ENCODE measurements around the gene GRID1.

GRID1 gene

DNA sequence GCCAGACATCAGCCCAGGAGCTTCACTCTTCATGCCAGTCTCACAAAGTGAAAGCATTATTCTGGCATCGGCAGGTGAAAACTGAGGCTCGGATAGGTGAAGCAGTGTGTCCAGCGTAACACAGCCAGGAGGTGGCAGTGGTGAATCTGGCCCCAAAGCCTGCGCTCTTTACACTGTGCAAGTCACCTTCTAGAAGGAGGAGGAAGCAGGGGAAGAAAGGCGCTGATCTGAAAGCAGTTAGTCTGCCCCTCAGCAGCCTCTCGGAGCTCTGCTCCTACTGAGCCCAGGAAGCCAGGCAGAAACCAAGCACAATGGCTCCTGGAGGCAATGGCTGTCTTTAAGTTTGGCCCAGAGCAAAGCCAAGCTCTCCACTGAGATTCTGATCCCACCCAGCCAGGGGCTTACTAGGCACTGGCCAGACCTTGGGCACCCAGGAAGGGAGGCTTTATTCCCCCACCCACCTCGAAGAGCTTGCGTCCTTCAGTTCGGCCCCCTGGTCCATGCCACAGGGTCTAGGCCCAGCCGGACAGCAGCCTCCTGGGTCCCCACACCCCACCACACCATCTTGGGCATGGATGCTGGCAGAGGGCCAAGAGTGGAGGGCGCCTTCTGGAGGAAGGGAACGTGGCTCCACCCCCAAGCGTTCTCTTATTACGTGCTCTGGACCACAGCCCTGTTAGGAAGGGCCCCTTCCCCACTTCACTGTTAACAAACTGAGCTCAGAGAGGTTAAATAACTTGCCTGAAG is 104.5 kb downstream of the GRID1 start:
- Mint-ChIP-seq H3K4me3 (no peak overlapping the region), H3K27ac (no peak overlapping the region), H3K4me1 (ENCODE audit: low read depth) (no peaks in the 10 kb centered on the region), H3K27me3 (peaks cover 36% of the 10 kb centered on the region), H3K36me3 (ENCODE audit: low read depth) (no peaks in the 10 kb centered on the region), H3K9me3 (no peaks in the 10 kb centered on the region)
- intact Hi-C loops (cut with micrococcal nuclease) = no loop called here

DNA sequence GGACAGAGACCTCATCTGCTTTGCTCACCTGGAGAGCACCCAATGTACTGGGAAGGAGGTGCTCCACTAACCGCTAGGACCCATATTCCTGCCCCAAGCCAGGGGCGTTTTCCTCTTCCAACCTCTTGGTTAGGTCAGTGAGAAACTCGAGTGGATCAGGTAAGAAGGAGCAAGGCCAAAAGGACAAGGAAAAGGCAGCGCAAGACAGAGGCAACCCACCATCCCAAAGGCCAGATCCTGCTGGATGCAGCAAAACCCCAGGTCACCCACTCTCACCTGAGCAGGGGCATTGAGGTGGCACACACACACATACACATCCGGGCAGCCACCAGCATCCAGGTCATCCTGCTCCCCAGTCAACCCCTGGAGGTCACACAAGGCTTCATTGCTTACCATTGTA is 105.1 kb downstream of the GRID1 start:
- peaks cover 36% of the 10 kb centered on the region for H3K27me3 Mint-ChIP-seq
- no peaks in the 10 kb centered on the region for H3K36me3 Mint-ChIP-seq (ENCODE audit: low read depth)
- H3K4me3 Mint-ChIP-seq = no peak overlapping the region
- H3K4me1 Mint-ChIP-seq (ENCODE audit: low read depth) = no peaks in the 10 kb centered on the region
- no peak overlapping the region for H3K27ac Mint-ChIP-seq
- H3K9me3 Mint-ChIP-seq = no peaks in the 10 kb centered on the region
- intact Hi-C loops (cut with micrococcal nuclease) = no loop called here

DNA sequence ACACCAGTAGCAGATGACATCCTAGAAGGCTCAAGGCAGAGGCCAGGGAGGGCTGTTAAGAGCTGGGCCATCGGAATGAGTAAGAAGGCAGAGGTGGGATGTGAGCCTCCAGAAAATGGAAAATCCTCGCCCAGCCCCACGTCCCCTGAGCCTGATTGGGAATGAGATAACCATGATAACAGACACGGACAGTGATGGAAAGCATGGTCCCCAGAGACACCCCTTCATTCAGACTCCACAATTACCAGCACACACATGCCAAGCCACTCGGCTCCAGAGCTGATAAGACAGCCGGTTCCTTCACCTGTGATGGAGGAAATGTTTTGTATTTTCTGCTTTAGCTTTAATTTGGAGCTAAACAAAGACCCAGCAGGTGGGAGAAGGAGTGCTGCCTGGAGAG is 106.0 kb downstream of the GRID1 start:
- Mint-ChIP-seq H3K9me3 (no peaks in the 10 kb centered on the region), H3K27me3 (peaks cover 36% of the 10 kb centered on the region), H3K4me1 (ENCODE audit: low read depth) (no peaks in the 10 kb centered on the region), H3K27ac (no peak overlapping the region), H3K4me3 (no peak overlapping the region), H3K36me3 (ENCODE audit: low read depth) (no peaks in the 10 kb centered on the region)
- intact Hi-C loops (cut with micrococcal nuclease) = no loop called here

DNA sequence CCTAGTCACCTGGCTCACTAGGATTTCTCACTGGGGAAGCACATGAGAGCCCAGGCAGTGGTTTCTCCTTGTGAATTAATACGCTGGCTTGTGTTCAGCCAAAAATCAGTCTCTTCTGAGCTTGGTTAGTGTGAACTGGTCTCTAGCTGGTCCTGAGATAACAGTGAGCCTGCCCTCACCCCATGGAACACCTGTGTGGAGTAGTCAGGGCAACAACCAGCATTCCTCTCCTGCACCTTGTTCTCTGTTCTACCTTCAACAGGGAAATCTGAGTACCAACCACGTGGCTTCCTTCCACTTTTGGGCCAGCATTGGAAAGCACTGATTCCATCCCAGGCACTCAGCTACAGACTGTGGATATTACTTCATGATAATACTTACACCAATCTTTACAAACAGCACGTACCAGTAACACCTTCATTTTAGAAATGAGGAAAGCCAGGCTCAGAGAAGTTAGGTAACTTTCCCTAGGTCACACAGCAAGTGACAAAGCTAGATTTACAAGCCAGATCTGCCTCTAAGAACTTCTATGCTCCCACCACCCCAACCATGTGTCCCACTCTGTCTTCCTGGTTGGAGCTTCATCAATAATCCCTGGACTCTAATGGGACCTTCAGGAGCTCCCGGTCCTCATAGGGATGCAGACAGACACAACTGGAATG is 106.6 kb downstream of the GRID1 start:
- no peak overlapping the region for H3K27ac Mint-ChIP-seq
- H3K4me3 Mint-ChIP-seq = no peak overlapping the region
- peaks cover 33% of the 10 kb centered on the region for H3K27me3 Mint-ChIP-seq
- H3K9me3 Mint-ChIP-seq = no peaks in the 10 kb centered on the region
- H3K4me1 Mint-ChIP-seq (ENCODE audit: low read depth) = no peaks in the 10 kb centered on the region
- no peaks in the 10 kb centered on the region for H3K36me3 Mint-ChIP-seq (ENCODE audit: low read depth)
- intact Hi-C loops (cut with micrococcal nuclease) = no loop called here

DNA sequence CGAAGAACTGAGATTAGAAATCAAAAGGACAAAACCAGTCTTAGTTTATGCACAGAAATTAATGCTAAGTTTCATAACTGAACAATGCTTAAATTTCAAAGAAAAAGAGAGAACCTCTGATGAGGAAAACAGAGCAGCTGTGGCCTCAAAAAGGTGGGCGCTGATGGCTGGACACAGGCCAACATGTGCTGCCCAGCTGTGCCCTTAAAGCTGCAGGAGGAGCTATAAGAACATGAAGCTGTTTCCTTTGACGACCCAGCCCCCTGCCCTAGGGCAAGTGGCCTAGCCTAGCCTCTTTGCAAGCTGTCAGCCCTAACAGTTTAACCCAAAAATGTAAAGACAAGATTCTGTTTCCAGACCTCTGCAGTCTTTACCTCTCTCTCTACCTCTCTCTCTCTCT is 107.7 kb downstream of the GRID1 start:
- no peaks in the 10 kb centered on the region for H3K4me1 Mint-ChIP-seq (ENCODE audit: low read depth)
- H3K9me3 Mint-ChIP-seq = no peaks in the 10 kb centered on the region
- H3K27me3 Mint-ChIP-seq = peaks cover 27% of the 10 kb centered on the region
- H3K36me3 Mint-ChIP-seq (ENCODE audit: low read depth) = no peaks in the 10 kb centered on the region
- intact Hi-C loops (cut with micrococcal nuclease) = no loop called here
- no peak overlapping the region for H3K4me3 Mint-ChIP-seq
- H3K27ac Mint-ChIP-seq = no peak overlapping the region

DNA sequence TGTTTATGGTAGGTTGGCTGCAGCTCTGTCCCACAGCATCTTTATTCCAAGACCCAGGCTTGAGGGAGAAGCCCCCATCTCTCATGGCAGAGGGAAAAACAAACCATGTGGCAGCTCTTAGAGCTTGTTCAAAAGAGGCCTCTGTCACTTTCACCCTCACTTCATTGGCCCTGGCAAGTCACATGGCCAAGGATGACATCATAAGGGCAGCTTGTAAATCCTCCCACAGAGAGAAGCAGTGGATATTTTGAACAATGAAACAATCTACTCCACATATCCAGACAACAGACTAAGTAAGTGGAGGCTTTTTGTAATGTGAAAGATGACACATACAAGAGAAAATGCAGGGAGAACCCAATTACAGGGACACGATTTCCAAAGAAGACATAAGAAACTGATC is 108.1 kb downstream of the GRID1 start:
- Mint-ChIP-seq H3K36me3 (ENCODE audit: low read depth) (no peaks in the 10 kb centered on the region), H3K9me3 (no peaks in the 10 kb centered on the region), H3K4me1 (ENCODE audit: low read depth) (no peaks in the 10 kb centered on the region), H3K27ac (no peak overlapping the region), H3K4me3 (no peak overlapping the region), H3K27me3 (peaks cover 24% of the 10 kb centered on the region)
- intact Hi-C loops (cut with micrococcal nuclease) = no loop called here

DNA sequence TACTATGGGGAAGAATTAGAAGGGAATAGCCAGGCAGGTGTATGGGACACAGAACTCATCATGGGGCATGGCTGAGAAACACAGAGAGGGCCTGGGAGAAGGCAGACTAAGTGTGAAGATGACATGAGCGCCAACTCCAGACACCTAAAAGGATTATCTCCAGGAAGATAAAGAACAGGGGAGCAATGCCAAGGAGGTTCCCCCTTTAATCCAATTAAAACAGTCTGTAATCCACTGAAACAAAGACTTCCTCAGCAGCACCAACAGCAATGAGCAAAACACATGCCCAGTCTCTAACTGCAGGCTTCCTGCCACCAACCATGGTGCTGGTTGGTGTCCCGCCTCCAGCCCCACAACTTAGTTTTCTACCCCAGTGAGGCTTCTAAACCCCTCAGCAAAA is 108.9 kb downstream of the GRID1 start:
- Mint-ChIP-seq H3K36me3 (ENCODE audit: low read depth) (no peaks in the 10 kb centered on the region), H3K27me3 (peaks cover 16% of the 10 kb centered on the region), H3K27ac (no peak overlapping the region), H3K9me3 (no peaks in the 10 kb centered on the region), H3K4me3 (no peak overlapping the region), H3K4me1 (ENCODE audit: low read depth) (no peaks in the 10 kb centered on the region)
- intact Hi-C loops (cut with micrococcal nuclease) = no loop called here

DNA sequence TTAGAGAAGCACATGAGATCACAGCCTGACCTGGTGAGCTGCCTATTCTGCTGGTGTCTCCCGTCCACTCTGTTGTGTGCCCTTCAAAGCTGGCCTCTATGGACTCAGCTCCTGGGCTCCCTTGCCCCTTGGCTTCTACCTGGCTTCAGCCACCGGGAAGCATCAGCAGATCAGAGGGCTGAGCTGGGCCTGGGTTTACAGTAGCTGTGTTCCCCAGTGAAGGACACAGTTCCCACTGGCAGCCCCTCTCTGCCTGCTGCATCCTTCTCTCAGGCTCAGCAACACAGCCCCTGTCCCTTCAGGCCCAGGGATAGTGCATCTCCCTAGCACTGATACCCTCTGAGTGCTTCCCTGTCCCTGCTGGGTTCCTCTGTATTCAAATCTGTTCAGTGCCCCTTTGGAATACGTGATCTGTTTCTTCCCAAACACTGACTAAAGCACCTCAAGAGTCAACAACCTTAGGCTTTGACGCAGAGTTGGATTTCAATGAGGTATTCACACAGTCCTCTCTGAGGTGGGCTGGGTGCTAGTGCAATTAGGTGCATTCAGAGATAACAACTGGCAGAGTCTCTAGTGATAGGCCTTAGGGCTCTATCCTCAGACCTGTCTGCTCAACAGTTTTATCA is 109.8 kb downstream of the GRID1 start:
- intact Hi-C loops (cut with micrococcal nuclease) = no loop called here
- no peak overlapping the region for H3K27ac Mint-ChIP-seq

DNA sequence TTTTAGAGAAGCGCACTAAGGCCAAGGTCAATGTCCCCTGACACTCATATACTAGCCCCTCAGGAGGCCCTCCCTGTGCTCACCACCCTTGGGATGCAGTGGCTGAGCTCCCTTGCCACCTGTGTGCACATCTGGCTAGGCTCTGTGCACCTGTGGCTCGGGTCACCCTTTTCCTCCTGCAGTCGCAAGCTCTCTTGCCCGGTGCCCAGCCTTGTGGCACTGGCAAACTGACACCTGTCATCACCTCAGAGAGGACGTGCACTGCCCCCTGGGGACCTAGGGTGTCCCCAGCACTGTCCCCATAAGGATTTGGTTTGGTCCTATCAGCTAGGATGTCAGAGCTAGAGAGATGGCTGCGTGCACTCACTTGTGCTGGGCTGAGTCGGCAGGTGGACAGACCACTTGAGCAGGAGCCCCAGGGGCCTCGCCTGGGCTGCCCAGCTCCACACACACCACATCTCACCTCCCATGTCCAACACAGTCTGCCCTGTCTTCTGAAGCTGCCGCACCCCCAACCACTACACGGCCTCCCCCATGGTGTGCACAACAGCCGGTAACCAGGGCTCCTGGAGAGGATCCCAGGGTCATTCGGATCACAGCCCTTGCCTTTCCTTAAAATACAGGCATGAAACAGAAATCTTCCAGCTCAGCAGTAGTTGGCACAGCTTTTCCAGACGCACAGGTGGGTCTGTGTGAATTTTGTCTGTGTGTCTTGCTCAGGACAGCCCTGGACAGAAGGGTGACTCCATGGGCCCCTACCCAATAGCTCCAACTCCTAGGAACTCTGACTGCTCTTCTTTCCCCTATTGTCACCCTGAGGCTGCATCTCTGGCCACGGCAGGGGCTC is 111.0 kb downstream of the GRID1 start:
- intact Hi-C loops (cut with micrococcal nuclease) = no loop called here
- Mint-ChIP-seq H3K9me3 (no peaks in the 10 kb centered on the region), H3K4me1 (ENCODE audit: low read depth) (no peaks in the 10 kb centered on the region), H3K4me3 (no peak overlapping the region), H3K27ac (no peak overlapping the region), H3K36me3 (ENCODE audit: low read depth) (no peaks in the 10 kb centered on the region), H3K27me3 (no peaks in the 10 kb centered on the region)

More for the DNA sequence above, 109.8 kb downstream of the GRID1 start:
- Mint-ChIP-seq H3K36me3 (ENCODE audit: low read depth) (no peaks in the 10 kb centered on the region), H3K4me3 (no peak overlapping the region), H3K9me3 (no peaks in the 10 kb centered on the region), H3K4me1 (ENCODE audit: low read depth) (no peaks in the 10 kb centered on the region), H3K27me3 (peaks cover 7% of the 10 kb centered on the region)

DNA sequence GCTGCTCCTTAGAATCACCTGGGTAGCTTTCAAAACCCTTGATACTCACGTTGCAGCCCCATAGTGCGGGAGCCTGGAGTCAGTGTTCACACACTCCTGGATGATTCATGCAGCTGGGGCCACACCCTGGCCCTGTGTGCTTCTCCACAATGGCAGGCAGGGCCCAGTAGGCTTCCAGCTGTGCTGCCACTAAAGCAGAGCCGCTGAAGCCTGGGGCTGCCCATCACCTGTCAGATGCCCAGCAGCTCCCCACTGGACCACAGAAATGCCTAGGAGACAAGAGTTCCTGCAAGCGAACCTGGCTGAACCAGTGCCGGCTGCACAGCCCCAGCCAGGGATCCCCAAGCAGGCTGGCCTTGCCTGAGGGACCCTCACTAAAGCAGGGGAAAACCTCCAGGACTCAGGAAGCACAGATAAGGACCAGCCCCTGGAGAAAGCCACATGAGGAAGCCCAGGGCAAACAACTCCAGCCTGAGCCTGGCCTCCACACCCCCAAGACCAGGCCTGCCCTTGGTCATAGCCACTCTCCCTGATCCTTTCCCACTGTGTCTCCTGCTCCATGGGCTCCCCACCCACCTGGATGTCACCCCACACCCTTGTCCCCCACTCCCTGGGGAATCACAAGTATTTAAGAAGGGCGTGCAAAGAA is 111.9 kb downstream of the GRID1 start:
- Mint-ChIP-seq H3K9me3 (no peaks in the 10 kb centered on the region), H3K27me3 (no peaks in the 10 kb centered on the region), H3K4me3 (no peak overlapping the region), H3K36me3 (ENCODE audit: low read depth) (no peaks in the 10 kb centered on the region), H3K4me1 (ENCODE audit: low read depth) (no peaks in the 10 kb centered on the region), H3K27ac (no peak overlapping the region)
- intact Hi-C loops (cut with micrococcal nuclease) = no loop called here

DNA sequence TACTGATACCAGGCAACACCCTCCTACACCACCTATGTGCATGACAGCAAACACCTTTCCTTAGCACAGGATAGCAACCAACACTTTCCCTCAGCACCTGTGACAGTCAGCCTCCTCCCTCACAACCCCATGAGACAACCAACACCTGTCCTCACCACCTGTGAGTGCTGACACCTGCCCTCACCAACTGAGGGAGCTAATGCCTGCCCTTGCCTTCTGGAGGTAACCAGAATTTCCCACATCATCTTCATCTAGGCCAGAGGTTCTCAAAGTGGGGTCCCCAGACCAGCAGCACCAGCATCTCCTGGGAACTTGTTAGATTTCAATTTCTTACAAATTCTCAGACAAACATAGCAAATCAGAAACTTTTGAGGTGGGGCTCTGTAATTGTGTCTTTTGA is 112.5 kb downstream of the GRID1 start:
- Mint-ChIP-seq H3K4me3 (no peak overlapping the region), H3K36me3 (ENCODE audit: low read depth) (no peaks in the 10 kb centered on the region), H3K27me3 (no peaks in the 10 kb centered on the region), H3K27ac (no peak overlapping the region), H3K4me1 (ENCODE audit: low read depth) (no peaks in the 10 kb centered on the region), H3K9me3 (no peaks in the 10 kb centered on the region)
- intact Hi-C loops (cut with micrococcal nuclease) = no loop called here

DNA sequence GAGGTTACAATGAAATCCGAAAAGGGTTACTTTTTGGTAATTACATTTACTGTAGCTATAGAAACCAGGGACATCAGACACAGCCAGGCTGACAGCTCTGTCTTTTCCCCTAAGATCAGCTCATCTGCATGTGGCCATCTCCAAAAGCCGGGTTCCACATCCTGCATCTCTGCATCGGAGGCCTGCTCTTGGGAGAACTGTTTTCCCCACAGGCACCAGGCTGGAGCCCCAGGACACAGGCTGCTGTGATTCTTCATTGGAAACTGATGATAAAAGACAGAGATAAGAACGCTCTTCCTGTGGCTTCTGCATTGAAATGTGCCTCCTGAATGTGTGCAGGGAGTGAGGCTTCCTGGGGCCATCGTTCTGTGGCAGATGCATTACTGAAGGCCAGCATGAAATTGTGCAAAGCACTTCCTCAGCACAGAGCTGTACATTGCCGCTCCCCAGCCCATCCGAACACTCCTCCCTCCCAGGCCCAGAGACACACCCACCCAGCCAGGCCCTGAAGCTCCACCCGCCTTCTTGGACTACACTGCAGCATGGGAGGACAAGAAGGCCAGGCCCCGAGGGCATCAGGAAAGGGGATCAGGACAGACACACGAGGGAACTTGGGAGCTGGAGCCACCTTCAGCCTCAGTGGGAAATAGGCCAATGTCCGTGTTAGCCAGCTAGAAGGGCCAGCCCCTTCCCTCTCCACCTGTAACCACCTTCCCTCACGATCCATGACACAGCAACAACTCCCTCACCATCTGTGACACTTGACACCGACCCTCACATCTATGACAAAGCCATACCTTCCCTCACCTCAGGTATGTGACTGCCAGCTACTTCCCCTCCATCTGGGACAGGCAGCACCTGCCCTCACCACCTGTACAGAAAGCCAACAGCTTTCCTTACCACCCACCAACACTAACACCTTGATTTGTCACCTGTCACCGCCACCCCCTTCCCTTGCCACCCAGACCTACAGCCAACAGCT is 113.2 kb downstream of the GRID1 start:
- no peak overlapping the region for H3K4me3 Mint-ChIP-seq
- H3K27me3 Mint-ChIP-seq = peaks cover 1% of the 10 kb centered on the region
- no peak overlapping the region for H3K27ac Mint-ChIP-seq
- H3K9me3 Mint-ChIP-seq = no peaks in the 10 kb centered on the region
- no peaks in the 10 kb centered on the region for H3K4me1 Mint-ChIP-seq (ENCODE audit: low read depth)
- no peaks in the 10 kb centered on the region for H3K36me3 Mint-ChIP-seq (ENCODE audit: low read depth)
- intact Hi-C loops (cut with micrococcal nuclease) = no loop called here

DNA sequence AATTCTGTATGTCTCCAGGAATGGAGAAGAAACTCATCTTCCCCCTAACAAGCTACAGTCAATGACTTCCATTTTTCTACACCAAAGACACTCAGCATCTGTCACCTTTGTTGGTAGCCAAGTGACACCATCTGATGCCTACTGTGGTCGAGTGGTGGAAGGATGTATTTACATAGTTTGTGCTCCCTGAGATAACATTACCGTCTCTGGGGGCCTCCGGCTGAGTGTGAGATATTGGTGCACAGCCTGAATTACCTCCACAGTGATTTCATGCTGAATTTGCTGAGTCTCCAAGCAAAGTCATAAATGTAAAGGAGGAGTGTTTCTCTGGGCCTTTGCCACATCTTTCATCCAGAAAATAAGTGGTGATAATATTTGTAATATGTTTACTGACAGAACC is 114.0 kb downstream of the GRID1 start:
- Mint-ChIP-seq H3K4me1 (ENCODE audit: low read depth) (no peaks in the 10 kb centered on the region), H3K4me3 (no peak overlapping the region), H3K27ac (no peak overlapping the region), H3K9me3 (no peaks in the 10 kb centered on the region), H3K27me3 (peaks cover 2% of the 10 kb centered on the region), H3K36me3 (ENCODE audit: low read depth) (no peaks in the 10 kb centered on the region)
- intact Hi-C loops (cut with micrococcal nuclease) = no loop called here

Measured in dendritic cell treated with granulocyte-macrophage colony-stimulating factor and Interleukin-4, amounts not matched to agents 40 ng/mL and 50 ng/mL, for 4 days (primary cell).